IMR-90 (cell line): ENCODE measurements around the gene KMT2D. TPM values are rescaled to one million over a fixed set of nuclear protein-coding genes. Genes with fewer than 3 reads are reported as not detected.

Source experiments
- ATAC-seq: fragments of 200-7000 bp; cut with Tn5 transposase; 2 replicates; pipeline ENCODE4 v1.9.1; 2020; ENCODE audit warnings: low read depth, mild to moderate bottlenecking, moderate library complexity
- BruUV-seq: library from RNA; stranded (reverse); fragments of 400-500 nt; replicated peaks from 2 replicates; lab custom pipeline; 2021; lab: Mats Ljungman, UMichigan
- CTCF ChIA-PET: fragments of 300-600 bp; formaldehyde crosslinking; extraction: SDS; loops from one replicate; lab custom pipeline; 2021; ENCODE audit warnings: antibody characterized with exemption; lab: Yijun Ruan, JAX
- POLR2A ChIA-PET: fragments of 300-600 bp; sonication (Branson Sonifier 250); formaldehyde crosslinking; loops from one replicate; lab custom pipeline; 2022; ENCODE audit warnings: antibody characterized with exemption; ENCODE audit not compliant: unreplicated experiment; lab: Charles Lee
- DNase-seq: peaks from one replicate; pipeline ENCODE4 v3.0.0; 2013
- H2AFZ ChIP-seq: replicated peaks from 2 replicates; pipeline ENCODE3; 2013; ENCODE audit warnings: low read length, mild to moderate bottlenecking; ENCODE audit not compliant: poor library complexity
- H2AK5ac ChIP-seq: 2 replicates; pipeline ENCODE4 v1.6.1; 2013; ENCODE audit warnings: low read depth, low read length, inconsistent platforms
- H2AK9ac ChIP-seq: replicated peaks from 2 replicates; pipeline ENCODE3; 2013; ENCODE audit warnings: mild to moderate bottlenecking, low read depth, low read length, moderate library complexity; ENCODE audit not compliant: poor library complexity
- H2BK120ac ChIP-seq: 2 replicates; pipeline ENCODE4 v1.6.1; 2013; ENCODE audit warnings: low read depth, low read length, inconsistent platforms
- H2BK15ac ChIP-seq: 3 replicates; pipeline ENCODE4 v1.6.1; 2013; ENCODE audit warnings: low read depth, low read length, inconsistent platforms
- H2BK20ac ChIP-seq: 2 replicates; pipeline ENCODE4 v1.6.1; 2013; ENCODE audit warnings: low read depth, mild to moderate bottlenecking, inconsistent platforms, low read length, moderate library complexity
- H2BK5ac ChIP-seq: 2 replicates; pipeline ENCODE4 v1.6.1; 2013; ENCODE audit warnings: mild to moderate bottlenecking, low read depth, low read length, inconsistent platforms; ENCODE audit not compliant: poor library complexity, severe bottlenecking
- H3K14ac ChIP-seq: replicated peaks from 2 replicates; pipeline ENCODE4 v1.6.1; 2013; ENCODE audit warnings: low read depth, low read length, inconsistent platforms
- H3K18ac ChIP-seq: 2 replicates; pipeline ENCODE4 v1.6.1; 2013; ENCODE audit warnings: low read depth, low read length, control low read depth
- H3K23ac ChIP-seq: 2 replicates; pipeline ENCODE4 v1.6.1; 2013; ENCODE audit warnings: low read depth, low read length, inconsistent platforms
- H3K27ac ChIP-seq: 2 replicates; pipeline ENCODE4 v1.5.1; 2013; ENCODE audit warnings: mild to moderate bottlenecking, control low read depth, low read length; ENCODE audit not compliant: insufficient read depth
- H3K27me3 ChIP-seq: 2 replicates; pipeline ENCODE4 v1.6.1; 2013; ENCODE audit warnings: low read length; ENCODE audit not compliant: control insufficient read depth, insufficient read depth
- H3K36me3 ChIP-seq: 2 replicates; pipeline ENCODE4 v1.6.1; 2013; ENCODE audit warnings: low read length, mixed read lengths; ENCODE audit not compliant: control insufficient read depth, insufficient read depth
- H3K4ac ChIP-seq: 2 replicates; pipeline ENCODE4 v1.6.1; 2013; ENCODE audit warnings: low read depth, low read length, inconsistent platforms
- H3K4me1 ChIP-seq: 2 replicates; pipeline ENCODE4 v1.6.1; 2013; ENCODE audit warnings: low read length, mixed read lengths; ENCODE audit not compliant: control insufficient read depth, insufficient read depth
- H3K4me2 ChIP-seq: 2 replicates; pipeline ENCODE4 v1.6.1; 2013; ENCODE audit warnings: low read depth, mild to moderate bottlenecking, control low read depth, low read length, moderate library complexity
- H3K4me3 ChIP-seq: 2 replicates; pipeline ENCODE4 v1.5.1; 2013; ENCODE audit warnings: low read depth, mild to moderate bottlenecking, control low read depth, low read length, moderate library complexity; ENCODE audit not compliant: insufficient read depth
- H3K56ac ChIP-seq: 2 replicates; pipeline ENCODE4 v1.6.1; 2013; ENCODE audit warnings: low read length, inconsistent platforms; ENCODE audit not compliant: insufficient read depth; ENCODE audit errors: extremely low read depth
- H3K79me1 ChIP-seq, 2 experiments: 2 replicates each; pipeline ENCODE4 v1.6.1; 2013; ENCODE audit warnings: low read length in 2 of 2, inconsistent platforms in 1 of 2, low read depth in 1 of 2
- H3K9ac ChIP-seq: 2 replicates; pipeline ENCODE4 v1.6.1; 2013; ENCODE audit warnings: low read depth, low read length, control low read depth
- H3K9me1 ChIP-seq: 2 replicates; pipeline ENCODE4 v1.6.1; 2013; ENCODE audit warnings: low read length, inconsistent platforms; ENCODE audit not compliant: insufficient read depth
- H3K9me3 ChIP-seq: 2 replicates; pipeline ENCODE4 v1.6.1; 2013; ENCODE audit warnings: low read length; ENCODE audit not compliant: control insufficient read depth, insufficient read depth
- H4K20me1 ChIP-seq: 2 replicates; pipeline ENCODE4 v1.6.1; 2013; ENCODE audit warnings: low read length, inconsistent platforms; ENCODE audit not compliant: insufficient read depth
- H4K5ac ChIP-seq: 2 replicates; pipeline ENCODE4 v1.6.1; 2013; ENCODE audit warnings: mild to moderate bottlenecking, low read depth, low read length, control low read depth
- H4K8ac ChIP-seq, 2 experiments: 2 replicates each; pipeline ENCODE4 v1.6.1; 2013; ENCODE audit warnings: low read depth in 2 of 2, low read length in 2 of 2, control low read depth in 1 of 2, inconsistent platforms in 1 of 2
- H4K91ac ChIP-seq: 2 replicates; pipeline ENCODE4 v1.6.1; 2013; ENCODE audit warnings: low read depth, low read length, inconsistent platforms; ENCODE audit not compliant: insufficient read depth
- BHLHE40 ChIP-seq: fragments of 150-350 bp; IDR thresholded peaks from 2 replicates; pipeline ENCODE4 v1.6.1; 2016; ENCODE audit warnings: mild to moderate bottlenecking, low read depth, low read length
- CEBPB ChIP-seq: IDR thresholded peaks from 2 replicates; pipeline ENCODE4 v1.6.1; 2012; ENCODE audit warnings: low read depth, low read length, improper control_type of control experiment
- MAZ ChIP-seq: IDR thresholded peaks from 2 replicates; pipeline ENCODE4 v1.6.1; 2012; ENCODE audit warnings: low read depth, mild to moderate bottlenecking, low read length, improper control_type of control experiment, moderate library complexity, borderline replicate concordance
- WGBS, 2 experiments: methylation state at CpG; one replicate each; pipeline versions ENCODE4 v1.1.5 to v1.1.7; 2013; ENCODE audit warnings: missing lambda C conversion rate in 2 of 2; ENCODE audit not compliant: insufficient read length in 1 of 2; ENCODE audit errors: extremely low coverage in 2 of 2; 5-methylcytosine and 5-hydroxymethylcytosine counted together
- dilution Hi-C: fragments of 300-500 bp; cut with HindIII; formaldehyde crosslinking; loops from one replicate; pipeline ENCODE4 v1.14.3; 2018; ENCODE audit warnings: low sequenced_read_pairs; ENCODE audit not compliant: unreplicated experiment
- in situ Hi-C: fragments of 300-500 bp; cut with MboI; formaldehyde crosslinking; loops from 3 replicates; pipeline ENCODE4 v1.14.3; 2019; ENCODE audit warnings: low sequenced_read_pairs, inconsistent platforms, mixed read lengths
- intact Hi-C: fragments of 100-400 bp; cut with micrococcal nuclease; formaldehyde crosslinking; loops from 2 replicates; pipeline ENCODE4 v1.10.0; 2022
- polyA plus RNA-seq, 3 experiments: library from polyadenylated mRNA; depleted of rRNA; stranded (reverse); fragments of >200 nt; gene quantifications; 2 replicates each; pipeline ENCODE4 v1.2.3, GENCODE V29; 2012; ENCODE audit warnings: low replicate concordance in 1 of 3
- total RNA-seq: library from RNA; depleted of rRNA; stranded (reverse); fragments of >200 nt; gene quantifications from 2 replicates; pipeline ENCODE4 v1.2.3, GENCODE V29; 2012

Gene KMT2D
- total and polyA plus RNA-seq, 2 of the 4 experiments (the other 2 are of a cell fraction) = 6.6 to 25.2 TPM

- Histone ChIP-seq H3K36me3 (peaks cover 25% of the 10 kb centered on the region), H4K5ac (no peak overlapping the region), H3K4me3 (peak overlapping the region; percentile 85), H3K9me3 (no peaks in the 10 kb centered on the region), H3K4me2 (peak overlapping the region; percentile 95), H4K8ac (no peak overlapping the region), H2AK5ac (peak overlapping the region; percentile 41), H3K9me1 (peaks cover 36% of the 10 kb centered on the region), H2BK120ac (no peak overlapping the region), H2AFZ (no peak overlapping the region), H3K27me3 (no peaks in the 10 kb centered on the region), H3K9ac (peak overlapping the region; percentile 93), H3K79me1 (peaks cover 30 to 63% of the 10 kb centered on the region in 2 experiments), H2BK20ac (no peak overlapping the region), H3K23ac (peak overlapping the region; percentile 33), H3K4me1 (peaks cover 13% of the 10 kb centered on the region), H2BK15ac (no peak overlapping the region), H3K14ac (no peak overlapping the region), H4K91ac (no peak overlapping the region), H3K4ac (0 out of 2 replicates have a peak overlapping the region, but pooled peaks have one; percentile 4), H3K56ac (no peak overlapping the region), H4K20me1 (peaks cover 49% of the 10 kb centered on the region), H2BK5ac (peak overlapping the region; percentile 1), H3K27ac (peak overlapping the region; percentile 92), H3K18ac (no peak overlapping the region), H2AK9ac (peak overlapping the region; percentile 92)
- in situ Hi-C loops (no loop called here), intact Hi-C loops (no loop called here), dilution Hi-C loops (no loop called here)
- DNase-seq (peak; percentile 20), ATAC-seq (no peak)
- POLR2A ChIA-PET = no interaction called here
- 62% methylated on average over 3 of the region's 4 CpGs; no CpG with 5 or more reads in 1 of the 2 experiments for WGBS, 2 experiments
- BruUV-seq = no TSS peak
- CTCF ChIA-PET = interaction anchor here (0.6 to 0.8 kb wide), 3 partner anchors 15 to 121 kb away, joined by 3 read pairs; partner anchors contain the start of gene DHH
- TF ChIP-seq BHLHE40 (no peak), CEBPB (peak; percentile 91), MAZ (no peak)
Measured at GRCh38 chr12:49108958-49109404, 48.4 kb upstream of the KMT2D start.
